ENCODE data around the gene CNGB1.
"Not testable (repeated sequence)": the region's sequence is repeated elsewhere in the genome, so short reads cannot be mapped to it uniquely, and the experiment has no call there.

Gene CNGB1

DNA sequence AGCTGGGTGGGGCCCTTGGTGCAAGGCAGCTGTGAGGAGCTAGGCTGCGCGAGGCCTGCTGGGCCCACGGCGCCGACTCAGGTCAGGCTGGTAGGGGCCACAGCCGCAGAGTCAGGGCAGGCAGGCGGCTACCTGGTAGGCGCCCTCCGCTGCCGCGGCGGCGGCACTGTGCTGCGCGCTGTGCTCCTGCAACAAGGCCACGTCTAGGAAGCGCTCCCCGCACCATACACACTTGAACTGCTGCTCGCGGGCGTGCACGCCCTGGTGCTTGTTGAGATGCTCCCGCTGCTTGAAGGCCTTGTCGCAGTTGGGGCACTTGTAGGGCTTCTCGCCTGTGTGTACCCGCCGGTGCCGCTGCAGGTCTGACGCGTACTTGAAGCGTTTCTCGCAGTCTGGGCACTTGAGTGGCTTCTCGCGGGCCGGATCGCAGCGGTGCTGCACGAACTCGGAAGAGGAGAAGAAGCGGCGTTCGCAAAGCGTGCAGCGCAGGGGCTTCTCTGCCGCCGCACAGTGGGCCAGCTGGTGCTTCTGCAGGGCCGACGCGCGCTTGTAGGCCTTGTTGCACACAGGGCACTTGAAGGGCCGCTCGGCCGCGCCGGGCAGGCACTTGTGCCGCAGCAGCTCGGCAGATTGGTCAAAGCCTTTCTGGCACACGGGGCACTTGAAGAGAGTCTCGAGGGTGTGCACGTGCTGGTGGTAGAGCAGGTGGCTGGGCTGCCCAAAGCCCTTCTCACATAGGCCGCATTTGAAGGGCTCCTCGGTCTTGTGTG lies 25.7 kb upstream of the CNGB1 start:
- DNase-seq = no peak

GRCh38 chr16:57995721-57996405 lies 24.9 kb upstream of the CNGB1 start:
- DNase-seq = no peak

DNA sequence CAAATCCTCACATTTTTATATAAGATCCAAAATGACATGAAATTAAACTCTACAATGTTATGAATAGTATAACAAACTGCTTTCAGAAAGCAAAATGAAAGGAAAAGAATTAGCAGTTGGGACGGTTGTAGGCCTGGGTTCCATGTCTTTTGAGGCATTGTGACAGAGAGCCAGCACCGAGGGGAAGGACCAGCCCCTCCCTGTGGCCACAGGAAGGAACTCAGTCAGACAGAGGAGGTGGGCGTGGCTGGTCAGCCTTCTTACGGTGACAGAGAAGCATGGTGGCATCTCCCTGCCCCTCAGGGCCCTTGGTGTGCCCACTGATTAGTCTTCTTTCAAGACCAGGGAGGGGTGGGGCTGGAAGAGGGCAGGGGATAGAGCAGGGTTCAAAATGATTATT lies 23.9 kb upstream of the CNGB1 start:
- no peak for DNase-seq

DNA sequence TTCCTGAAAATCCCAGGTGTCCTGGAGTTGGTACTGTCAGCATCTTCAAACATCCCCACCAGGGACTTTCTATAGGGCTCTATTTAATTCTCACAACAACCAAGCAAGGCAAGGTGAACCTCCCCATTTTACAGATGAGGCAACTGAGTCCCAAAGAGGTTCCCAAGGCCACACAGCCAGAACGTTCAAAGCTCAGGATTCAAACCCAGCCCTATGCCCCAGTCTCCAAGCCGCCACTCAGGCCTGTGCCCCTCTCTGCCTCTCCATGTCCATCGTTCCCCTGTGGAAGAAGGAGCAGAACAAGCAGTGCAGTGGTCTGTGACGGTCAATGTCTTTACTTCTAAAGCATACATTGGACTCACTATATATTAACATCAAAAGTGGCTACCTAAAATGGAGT lies 23.4 kb upstream of the CNGB1 start:
- no peak for DNase-seq

- DNase-seq = no peak
Measured at GRCh38 chr16:57993897-57994296, 23.0 kb upstream of the CNGB1 start.

DNA sequence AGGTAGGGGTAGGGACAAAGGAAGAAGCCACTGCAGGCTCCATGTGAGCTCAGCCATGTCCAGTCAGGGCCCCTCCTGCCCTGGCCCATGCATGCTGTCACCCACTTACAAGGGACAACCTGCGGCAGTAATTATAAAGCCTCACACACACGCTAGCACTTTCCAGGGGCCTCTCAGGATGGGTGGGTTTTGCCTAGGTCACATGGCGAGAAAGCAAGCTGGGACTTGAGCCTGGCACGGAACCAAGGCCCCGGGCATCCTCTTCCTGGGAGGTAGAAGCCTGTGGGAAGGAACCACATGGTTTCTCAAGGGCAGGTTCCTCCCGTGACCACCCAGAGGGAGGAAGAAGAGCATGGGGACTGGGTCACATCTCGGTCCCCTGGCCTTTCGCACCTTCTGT lies 22.5 kb upstream of the CNGB1 start:
- DNase-seq = no peak

- no peak for DNase-seq
Measured at GRCh38 chr16:57992084-57992483, 21.2 kb upstream of the CNGB1 start.

GRCh38 chr16:57991551-57992059 lies 20.7 kb upstream of the CNGB1 start:
- DNase-seq = no peak

- peak; percentile 74 for DNase-seq
Measured at GRCh38 chr16:57988929-57989328, 18.0 kb upstream of the CNGB1 start.

- DNase-seq = no peak
Measured at GRCh38 chr16:57987441-57988177, 16.7 kb upstream of the CNGB1 start.

DNA sequence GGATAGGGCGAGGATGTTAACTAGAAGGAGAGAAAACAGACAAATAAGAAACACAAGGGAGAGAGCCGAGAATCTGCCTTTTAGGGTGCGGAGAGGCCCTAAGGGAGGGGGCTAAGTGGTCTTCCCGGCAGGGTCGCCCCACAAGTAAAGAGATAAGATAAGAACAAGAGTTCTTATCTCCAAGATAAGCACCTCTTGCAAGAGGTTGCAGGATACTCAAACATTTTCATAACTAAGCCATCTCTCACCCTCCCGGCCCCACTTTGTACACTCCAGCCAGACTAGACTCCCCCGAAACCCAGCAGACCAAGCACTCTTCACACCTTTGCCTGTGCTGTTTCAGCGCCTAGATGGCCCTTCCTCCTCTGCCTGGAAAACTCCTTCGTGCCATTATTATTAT lies 15.3 kb upstream of the CNGB1 start:
- DNase-seq = no peak

- no peak for DNase-seq
Measured at GRCh38 chr16:57985204-57986181, 14.6 kb upstream of the CNGB1 start.

GRCh38 chr16:57984443-57985203 lies 13.7 kb upstream of the CNGB1 start:
- DNase-seq = no peak

GRCh38 chr16:57982385-57982784 lies 11.5 kb upstream of the CNGB1 start:
- no peak for DNase-seq

DNA sequence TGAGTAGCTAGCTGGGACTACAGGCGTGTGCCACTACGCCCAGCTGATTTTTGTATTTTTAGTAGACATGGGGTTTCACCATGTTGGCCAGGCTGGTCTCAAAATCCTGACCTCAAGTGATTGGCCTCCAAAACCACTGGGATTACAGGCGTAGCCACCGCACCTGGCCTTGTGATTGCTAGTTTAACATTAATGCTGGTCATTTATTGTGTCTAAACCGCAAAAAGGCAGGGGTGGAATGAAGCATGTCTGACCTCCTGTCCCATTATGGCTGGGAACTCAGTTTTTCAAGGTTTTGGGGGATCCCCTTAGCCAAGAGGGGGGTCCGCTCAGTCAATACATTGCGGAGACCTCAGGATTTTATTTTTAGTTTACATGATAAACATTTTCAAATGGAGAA lies 10.7 kb upstream of the CNGB1 start:
- DNase-seq = no peak

- no peak for DNase-seq
Measured at GRCh38 chr16:57979006-57979585, 8.2 kb upstream of the CNGB1 start.

GRCh38 chr16:57978070-57978465 lies 7.1 kb upstream of the CNGB1 start:
- DNase-seq = not testable (repeated sequence)

GRCh38 chr16:57977418-57978069 lies 6.6 kb upstream of the CNGB1 start:
- no peak for DNase-seq

GRCh38 chr16:57976331-57976796 lies 5.4 kb upstream of the CNGB1 start:
- DNase-seq = no peak

GRCh38 chr16:57972306-57972705 lies 1.4 kb upstream of the CNGB1 start:
- DNase-seq = no peak

GRCh38 chr16:57971848-57972247 lies 920 bp upstream of the CNGB1 start:
- no peak for DNase-seq
